ENCODE measurements around the gene UBE3C. TPM values are rescaled to one million over a fixed set of nuclear protein-coding genes. Genes with fewer than 3 reads are reported as not detected.

UBE3C gene
- total and polyA plus RNA-seq, 2 of the 13 experiments (the other 11 are each of a cell fraction or from before 2014, with no cell fraction given) = 27.0 to 48.2 TPM

- TF ChIP-seq ZNF280B (CRISPR knock-in tag; IDR thresholded peaks at IDR 0.05; ENCODE audit: borderline replicate concordance) = no peak; the same call in 1 of the 2 replicates
- no peak for TF ChIP-seq ZNF337 (CRISPR knock-in tag; IDR thresholded peaks at IDR 0.05; ENCODE audit: borderline replicate concordance, low read depth)
- no peak for TF ChIP-seq CAMTA2 (CRISPR knock-in tag; IDR thresholded peaks at IDR 0.05; ENCODE audit: borderline replicate concordance)
- no peak; the same call in 1 of the 2 replicates for TF ChIP-seq ARID4A (CRISPR knock-in tag; IDR thresholded peaks at IDR 0.05; ENCODE audit: borderline replicate concordance)
- peak; percentile 88; the same call in 1 of the 2 replicates for TF ChIP-seq MYC (CRISPR knock-in tag; IDR thresholded peaks at IDR 0.05; ENCODE audit: borderline replicate concordance)
- TF ChIP-seq DR1 (CRISPR knock-in tag; IDR thresholded peaks at IDR 0.05) = no peak
- peak; percentile 53 for TF ChIP-seq MED8 (CRISPR knock-in tag; IDR thresholded peaks at IDR 0.05; ENCODE audit: insufficient replicate concordance)
- no peak for TF ChIP-seq DDIT3 (CRISPR knock-in tag; IDR thresholded peaks at IDR 0.05)
- TF ChIP-seq POLR2A (IDR thresholded peaks at IDR 0.05; ENCODE audit: insufficient read depth in 1 of 2, low read depth in 2 of 2, low read length in 2 of 2) = no peak
- no peak for TF ChIP-seq ISX (CRISPR knock-in tag; conservative IDR thresholded peaks at IDR 0.05)
- no peak for TF ChIP-seq CC2D1A (CRISPR knock-in tag; IDR thresholded peaks at IDR 0.05)
- 0 out of 2 replicates have a peak, but pooled peaks have one; percentile 30 for TF ChIP-seq ZSCAN25 (CRISPR knock-in tag; IDR thresholded peaks at IDR 0.05)
- 0 out of 2 replicates have a peak, but pooled peaks have one; percentile 74 for TF ChIP-seq MLXIP (CRISPR knock-in tag; IDR thresholded peaks at IDR 0.05; ENCODE audit: borderline replicate concordance)
- TF ChIP-seq RFX1 (IDR thresholded peaks at IDR 0.05) = no peak
- no peak for TF ChIP-seq ZNF101 (CRISPR knock-in tag; IDR thresholded peaks at IDR 0.05; ENCODE audit: borderline replicate concordance, low read depth)
- TF ChIP-seq ZNF382 (CRISPR knock-in tag; IDR thresholded peaks at IDR 0.05; ENCODE audit: borderline replicate concordance) = no peak
- no peak for TF ChIP-seq ZNF17 (CRISPR knock-in tag; IDR thresholded peaks at IDR 0.05)
- TF ChIP-seq ZNF704 (CRISPR knock-in tag; IDR thresholded peaks at IDR 0.05; ENCODE audit: borderline replicate concordance) = no peak
Measured at GRCh38 chr7:157273208-157274093, 134.7 kb downstream of the UBE3C start (continued).

Measured in HepG2 (cell line).